SK-N-SH treated with all-trans-retinoic acid at 6 μM for 48 hours (cell line): Measurements from ENCODE around the gene ODC1.

ENCODE experiments used
- ARNTL ChIP-seq: fragments of 450-650 bp; formaldehyde crosslinking; IDR thresholded peaks from 2 replicates; pipeline ENCODE4 v1.5.0; 2020; ENCODE audit warnings: low read depth, mild to moderate bottlenecking, moderate library complexity, borderline replicate concordance
- BACH2 ChIP-seq: fragments of 250-450 bp; sonication (Bioruptor Pico); IDR thresholded peaks from 2 replicates; pipeline ENCODE4 v1.9.0; 2021; ENCODE audit warnings: mild to moderate bottlenecking, borderline replicate concordance
- CREB5 ChIP-seq: fragments of 250-450 bp; sonication (Bioruptor Pico); IDR thresholded peaks from 2 replicates; pipeline ENCODE4 v1.5.1; 2020; ENCODE audit warnings: low read depth, mild to moderate bottlenecking, moderate library complexity
- CSDC2 ChIP-seq: fragments of 250-450 bp; sonication (Bioruptor Pico); IDR thresholded peaks from 2 replicates; pipeline ENCODE4 v1.5.0; 2020; ENCODE audit warnings: mild to moderate bottlenecking, moderate library complexity
- ISL1 ChIP-seq: fragments of 250-450 bp; sonication (Bioruptor Pico); IDR thresholded peaks from 2 replicates; pipeline ENCODE4 v2.1.2; 2022; ENCODE audit warnings: mild to moderate bottlenecking, moderate library complexity
- PATZ1 ChIP-seq: fragments of 250-450 bp; sonication (Bioruptor Pico); IDR thresholded peaks from 2 replicates; pipeline ENCODE4 v1.8.0; 2020; ENCODE audit warnings: mild to moderate bottlenecking, moderate library complexity, borderline replicate concordance
- POU6F1 ChIP-seq: fragments of 250-450 bp; sonication (Bioruptor Pico); IDR thresholded peaks from 2 replicates; pipeline ENCODE4 v1.8.0; 2021; ENCODE audit warnings: low read depth, mild to moderate bottlenecking, moderate library complexity, borderline replicate concordance
- PPARA ChIP-seq: fragments of 250-450 bp; sonication (Bioruptor Pico); IDR thresholded peaks from 2 replicates; pipeline ENCODE4 v1.5.0; 2020; ENCODE audit warnings: mild to moderate bottlenecking, borderline replicate concordance
- ZC3H10 ChIP-seq: fragments of 250-450 bp; sonication (Bioruptor Pico); IDR thresholded peaks from 2 replicates; pipeline ENCODE4 v1.5.1; 2021; ENCODE audit warnings: mild to moderate bottlenecking, moderate library complexity
- ZFP3 ChIP-seq: fragments of 250-450 bp; sonication (Bioruptor Pico); IDR thresholded peaks from 2 replicates; pipeline ENCODE4 v1.5.0; 2020; ENCODE audit warnings: mild to moderate bottlenecking, moderate library complexity
- ZFP30 ChIP-seq: fragments of 450-650 bp; formaldehyde crosslinking; IDR thresholded peaks from 2 replicates; pipeline ENCODE4 v1.5.0; 2022; ENCODE audit warnings: mild to moderate bottlenecking, moderate library complexity

- no peak for TF ChIP-seq POU6F1
- TF ChIP-seq BACH2 (CRISPR knock-in tag): no peak
- TF ChIP-seq CSDC2 (CRISPR knock-in tag): no peak
- TF ChIP-seq PATZ1 (CRISPR knock-in tag): no peak
- no peak for TF ChIP-seq ZFP30 (CRISPR knock-in tag)
- no peak for TF ChIP-seq CREB5 (CRISPR knock-in tag)
- TF ChIP-seq ISL1: no peak
- TF ChIP-seq ARNTL: no peak
- TF ChIP-seq ZFP3 (CRISPR knock-in tag): no peak
- no peak for TF ChIP-seq PPARA (CRISPR knock-in tag)
- no peak for TF ChIP-seq ZC3H10 (CRISPR knock-in tag)
These were observed 1.3 kb upstream of the ODC1 start for GRCh38 chr2:10449486-10449831.
